Lower leg skin (tissue), 4 donors: ENCODE measurements around the gene RAPGEF3. TPM values are rescaled to one million over a fixed set of nuclear protein-coding genes. Genes with fewer than 3 reads are reported as not detected.

Source experiments
- DNase-seq, 2 donors: peaks; one replicate each; pipeline ENCODE4 v3.0.0-alpha.2; 2019; ENCODE audit warnings: low spot score in 2 of 2
- H3K4me3 ChIP-seq: fragments of 200-600 bp; sonication (generic); 2 replicates; pipeline ENCODE4 v1.5.1; 2017; ENCODE audit warnings: mild to moderate bottlenecking, low read depth; ENCODE audit not compliant: poor library complexity, severe bottlenecking
- POLR2A ChIP-seq, 2 donors: fragments of 450-650 bp; IDR thresholded peaks; one replicate each; pipeline ENCODE4 v1.6.1; 2016 to 2017; ENCODE audit warnings: antibody characterized with exemption in 2 of 2, mild to moderate bottlenecking in 1 of 2, moderate library complexity in 1 of 2
- WGBS, 2 donors: methylation state at CpG; one replicate each; pipeline ENCODE4 v1.1.5; 2018; 5-methylcytosine and 5-hydroxymethylcytosine counted together
- intact Hi-C: fragments of 100-400 bp; cut with DNase I; formaldehyde crosslinking; loops from one replicate; pipeline ENCODE4 v1.15.0; 2023; ENCODE audit warnings: low total_unique reads
- total RNA-seq, 4 donors: library from RNA; depleted of rRNA; stranded (reverse); fragments of >200 nt; gene quantifications; one replicate each; pipeline ENCODE4 v1.1.0, GENCODE V29; 2016
- TF ChIP-seq, protein P1 (sequence below), 3 donors: fragments of 450-650 bp; IDR thresholded peaks; one replicate each; pipeline ENCODE4 v1.5.1; 2016; ENCODE audit warnings: antibody characterized with exemption in 3 of 3, mild to moderate bottlenecking in 3 of 3, moderate library complexity in 2 of 3

Gene RAPGEF3
- total RNA-seq, 4 donors from 2014 or later, result 13.4 to 27.8 (median 18.9) TPM

DNA sequence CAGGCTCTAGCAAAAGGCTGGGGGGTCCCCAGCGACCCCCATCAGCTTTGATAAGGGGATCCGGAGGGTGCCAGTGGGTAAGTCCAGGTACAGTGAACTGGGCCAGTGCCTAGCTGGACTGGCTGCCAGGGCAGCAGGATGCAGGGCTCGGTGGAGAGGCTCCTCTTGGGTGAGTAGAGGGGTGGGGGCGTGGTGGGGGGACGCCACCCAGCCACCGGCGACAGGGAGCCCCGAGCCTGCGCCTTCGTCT, 171 bp downstream of the RAPGEF3 start:
- no peak for TF ChIP-seq POLR2A (IDR thresholded peaks at IDR 0.05)
- TF ChIP-seq, protein P1, sequence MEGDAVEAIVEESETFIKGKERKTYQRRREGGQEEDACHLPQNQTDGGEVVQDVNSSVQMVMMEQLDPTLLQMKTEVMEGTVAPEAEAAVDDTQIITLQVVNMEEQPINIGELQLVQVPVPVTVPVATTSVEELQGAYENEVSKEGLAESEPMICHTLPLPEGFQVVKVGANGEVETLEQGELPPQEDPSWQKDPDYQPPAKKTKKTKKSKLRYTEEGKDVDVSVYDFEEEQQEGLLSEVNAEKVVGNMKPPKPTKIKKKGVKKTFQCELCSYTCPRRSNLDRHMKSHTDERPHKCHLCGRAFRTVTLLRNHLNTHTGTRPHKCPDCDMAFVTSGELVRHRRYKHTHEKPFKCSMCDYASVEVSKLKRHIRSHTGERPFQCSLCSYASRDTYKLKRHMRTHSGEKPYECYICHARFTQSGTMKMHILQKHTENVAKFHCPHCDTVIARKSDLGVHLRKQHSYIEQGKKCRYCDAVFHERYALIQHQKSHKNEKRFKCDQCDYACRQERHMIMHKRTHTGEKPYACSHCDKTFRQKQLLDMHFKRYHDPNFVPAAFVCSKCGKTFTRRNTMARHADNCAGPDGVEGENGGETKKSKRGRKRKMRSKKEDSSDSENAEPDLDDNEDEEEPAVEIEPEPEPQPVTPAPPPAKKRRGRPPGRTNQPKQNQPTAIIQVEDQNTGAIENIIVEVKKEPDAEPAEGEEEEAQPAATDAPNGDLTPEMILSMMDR (IDR thresholded peaks at IDR 0.05), result no peak

DNA sequence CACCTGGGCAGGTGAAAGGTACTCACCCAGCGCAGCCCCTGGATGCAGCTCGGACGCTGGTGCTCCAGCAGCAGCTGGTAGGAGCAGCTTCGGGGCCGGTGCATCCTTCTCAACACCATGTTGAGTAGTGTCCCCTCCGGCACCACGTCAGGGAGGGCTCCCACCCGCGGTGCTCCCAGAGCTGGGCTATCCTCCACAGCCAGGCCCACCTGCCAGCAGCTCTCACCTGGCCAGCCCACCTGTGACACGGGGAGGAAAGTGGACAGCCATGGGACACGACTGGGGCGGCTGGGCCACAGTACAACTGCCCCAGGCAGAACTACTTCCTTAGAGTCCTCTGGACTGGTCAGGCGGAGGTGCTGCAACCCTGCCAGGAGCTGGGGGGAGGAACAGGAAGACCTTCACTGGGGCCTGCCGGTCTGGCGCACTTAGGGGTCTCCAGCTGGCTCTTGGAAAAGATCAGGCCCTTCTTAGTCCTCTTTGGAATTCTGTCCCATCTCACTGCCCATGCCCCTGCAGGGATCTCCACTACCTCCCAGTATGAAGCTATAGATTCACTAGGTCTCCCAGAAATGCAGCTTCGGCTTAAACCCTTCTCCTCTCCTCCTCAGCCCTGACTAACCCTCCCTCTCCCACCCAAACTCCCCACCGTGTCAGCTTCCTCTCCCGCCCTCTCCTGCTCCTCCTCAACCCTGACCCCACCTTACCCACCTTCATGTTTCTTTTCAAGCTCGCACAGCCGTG, 668 bp downstream of the RAPGEF3 start:
- intact Hi-C loops, result no loop called here
- peak overlapping the region; percentile 37 for H3K4me3 ChIP-seq
- TF ChIP-seq POLR2A (IDR thresholded peaks at IDR 0.05), result no peak
- TF ChIP-seq, protein P1 (IDR thresholded peaks at IDR 0.05), result no peak
- peak in 1 of 2 donors; percentile 87 for DNase-seq
- WGBS, 2 donors, result 27 to 48% methylated on average over 11 to 20 of the region's 20 CpGs

More for the DNA sequence above, 171 bp downstream of the RAPGEF3 start:
- peak overlapping the region; percentile 37 for H3K4me3 ChIP-seq
- WGBS, 2 donors, result 0 to 2% methylated on average over 2 to 8 of the region's 10 CpGs
- no peak for DNase-seq
- intact Hi-C loops, result no loop called here

DNA sequence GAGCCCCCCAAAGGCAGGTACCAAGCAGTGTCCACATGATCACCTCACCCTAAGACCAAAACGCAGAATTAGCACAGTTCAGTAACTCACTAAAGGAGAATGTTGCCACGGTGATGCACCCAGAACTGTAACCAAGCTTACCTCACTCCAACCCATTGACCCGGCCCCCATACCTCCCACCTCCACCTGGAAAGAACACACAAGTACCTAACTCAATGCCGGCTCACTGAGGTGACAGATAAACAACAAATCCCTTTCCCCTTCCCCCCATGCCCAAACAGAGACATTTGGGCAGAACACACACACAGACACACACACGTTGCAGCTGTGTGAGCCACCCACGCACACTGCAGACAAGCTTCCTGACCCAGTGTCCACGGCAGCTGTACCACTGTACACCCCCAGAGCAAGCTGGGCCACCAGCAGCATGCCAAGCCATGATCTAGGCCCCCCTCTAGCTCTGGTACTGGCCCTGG, 1.3 kb downstream of the RAPGEF3 start:
- WGBS, 2 donors, result 66 to 78% methylated on average over 7 of the region's 7 CpGs
- H3K4me3 ChIP-seq, result no peak overlapping the region
- DNase-seq, result no peak
- intact Hi-C loops, result no loop called here
- TF ChIP-seq, protein P1 (IDR thresholded peaks at IDR 0.05), result no peak

DNA sequence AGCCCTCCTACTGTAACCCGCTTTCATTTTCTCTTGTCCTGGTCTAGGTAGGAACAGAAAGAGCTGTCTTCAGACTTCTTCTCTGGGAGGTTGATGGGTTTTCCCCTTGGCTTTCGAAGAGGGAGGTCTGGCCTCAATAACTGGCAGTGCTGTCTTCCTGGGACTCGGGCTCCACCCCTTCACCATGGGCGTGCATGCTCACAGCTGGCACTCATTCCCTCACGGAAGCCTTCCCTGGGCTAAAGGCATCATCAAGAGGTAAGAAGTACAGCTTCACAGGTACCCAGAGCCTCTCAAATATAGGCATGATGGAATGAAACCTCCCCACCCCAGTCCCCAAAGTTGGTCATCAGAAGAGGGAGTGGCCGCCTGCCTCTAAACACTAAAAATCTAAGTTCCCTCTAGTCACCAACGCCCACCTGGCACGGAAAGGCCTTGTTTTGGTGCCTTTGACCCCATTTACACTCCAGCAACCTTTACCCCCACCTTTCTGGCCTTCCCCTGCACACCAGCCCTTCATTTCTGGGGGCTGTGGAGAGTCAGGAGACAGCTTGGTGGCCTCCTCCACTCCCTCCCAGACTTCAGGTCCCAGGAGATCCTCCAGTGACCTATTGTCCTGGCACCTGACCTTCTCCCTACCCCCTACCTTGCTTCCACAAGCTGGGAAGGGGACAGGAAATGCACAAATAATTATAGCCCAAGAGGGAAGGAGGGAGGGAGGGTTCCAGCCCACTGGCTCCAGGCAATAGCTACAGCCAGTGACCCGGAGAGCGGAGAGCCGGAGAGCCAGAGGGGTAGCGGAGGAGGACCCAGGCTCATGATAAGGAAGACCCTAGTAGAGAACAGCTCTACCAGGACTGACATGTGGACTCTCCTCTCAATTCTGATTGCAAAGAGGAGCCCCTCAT, 2.8 kb downstream of the RAPGEF3 start:
- no peak overlapping the region for H3K4me3 ChIP-seq
- DNase-seq, result peak; percentile 60 to 88
- no peak for TF ChIP-seq POLR2A (IDR thresholded peaks at IDR 0.05)
- TF ChIP-seq, protein P1 (IDR thresholded peaks at IDR 0.05), result no peak
- 56 to 59% methylated on average over 12 of the region's 12 CpGs for WGBS, 2 donors
- intact Hi-C loops, result no loop called here

DNA sequence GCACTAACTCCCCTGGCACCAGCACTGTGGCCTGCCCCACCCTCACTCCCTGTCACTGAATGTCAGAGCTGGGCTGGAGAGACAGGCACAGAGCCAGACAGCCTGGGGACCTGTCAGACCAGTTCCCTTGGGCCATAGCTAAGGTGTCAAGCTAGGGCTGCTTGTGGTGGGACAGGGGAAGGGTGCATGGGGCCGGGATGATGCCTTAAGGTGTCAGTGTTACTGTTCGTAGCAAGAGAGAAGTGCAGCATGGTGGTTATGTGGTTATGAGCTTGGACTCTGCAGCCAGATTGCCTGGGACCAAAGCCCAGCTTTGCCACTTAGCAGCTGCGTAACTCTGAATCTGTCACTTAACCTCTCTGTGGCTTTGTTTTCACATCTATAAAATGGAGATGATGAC, 3.8 kb downstream of the RAPGEF3 start:
- TF ChIP-seq, protein P1 (IDR thresholded peaks at IDR 0.05), result no peak
- no peak for TF ChIP-seq POLR2A (IDR thresholded peaks at IDR 0.05)
- H3K4me3 ChIP-seq, result no peak overlapping the region
- no peak for DNase-seq
- WGBS, 2 donors, result 52 to 57% methylated on average over 3 of the region's 3 CpGs
- intact Hi-C loops, result no loop called here
